ENCODE data around the gene RPAP3.
A peak's percentile ranks its signal among the peaks of the same experiment; 100 is the strongest.

The RPAP3 gene

GRCh38 chr12:47707355-47707754 is 1.5 kb upstream of the RPAP3 start:
- Histone ChIP-seq H3K9ac (ENCODE audit: low read depth, low read length, poor library complexity) (no peak overlapping the region), H3K27ac (replicated peaks; ENCODE audit: low read length) (no peak overlapping the region), H3K14ac (ENCODE audit: low read length) (no peak overlapping the region), H3K4me1 (ENCODE audit: control insufficient read depth in 2 of 2, insufficient read depth in 1 of 2, low read depth in 1 of 2, low read length in 2 of 2) (peaks cover 1 to 2% of the 10 kb centered on the region in 2 donors), H3K23ac (ENCODE audit: low read depth, low read length, poor library complexity) (no peak overlapping the region), H3K4me2 (ENCODE audit: insufficient read depth, low read length, poor library complexity, severe bottlenecking) (no peak overlapping the region), H2BK12ac (ENCODE audit: low read length) (no peak overlapping the region), H3K9me3 (replicated peaks in 1 of 2; ENCODE audit: control insufficient read depth in 2 of 2, insufficient read depth in 1 of 2, low read depth in 1 of 2, low read length in 2 of 2) (no peaks in the 10 kb centered on the region), H2BK5ac (ENCODE audit: low read length) (no peak overlapping the region), H2BK120ac (ENCODE audit: low read depth, low read length) (no peak overlapping the region), H3K79me1 (ENCODE audit: low read depth, low read length) (no peaks in the 10 kb centered on the region), H2BK15ac (ENCODE audit: low read length) (no peak overlapping the region), H4K8ac (ENCODE audit: low read depth, low read length) (no peak overlapping the region), H2AK5ac (ENCODE audit: low read depth, low read length) (no peak overlapping the region), H3K27me3 (ENCODE audit: control insufficient read depth in 3 of 3, insufficient read depth in 3 of 3, low read depth in 1 of 3, low read length in 3 of 3) (no peaks in the 10 kb centered on the region), H3K4me3 (ENCODE audit: low read length in 2 of 2) (no peak overlapping the region), H4K91ac (ENCODE audit: low read depth, low read length, poor library complexity) (no peak overlapping the region), H3K4ac (ENCODE audit: low read length) (no peak overlapping the region), H3K36me3 (replicated peaks in 1 of 2; ENCODE audit: control insufficient read depth in 2 of 2, insufficient read depth in 2 of 2, low read length in 2 of 2) (peaks cover 0 to 18% of the 10 kb centered on the region in 2 donors), H3K18ac (ENCODE audit: low read length) (no peak overlapping the region), H2AFZ (ENCODE audit: low read length) (no peak overlapping the region)
- no peak for DNase-seq (ENCODE audit: low spot score)

GRCh38 chr12:47705229-47705565 is 633 bp downstream of the RPAP3 start:
- peak overlapping the region; percentile 7 for H3K27ac ChIP-seq (replicated peaks; ENCODE audit: low read length)
- H3K4me2 ChIP-seq (ENCODE audit: insufficient read depth, low read length, poor library complexity, severe bottlenecking): peak overlapping the region; percentile 65

GRCh38 chr12:47704719-47705118 is 1.1 kb downstream of the RPAP3 start:
- H4K91ac ChIP-seq (ENCODE audit: low read depth, low read length, poor library complexity): no peak overlapping the region
- no peak overlapping the region for H3K27ac ChIP-seq (replicated peaks; ENCODE audit: low read length)
- H2BK5ac ChIP-seq (ENCODE audit: low read length): no peak overlapping the region
- peak overlapping the region in 1 of 2 donors; percentile 83 for H3K4me3 ChIP-seq (ENCODE audit: low read length in 2 of 2)
- no CpG with 5 or more reads among the region's 9 CpGs for WGBS, 2 donors (ENCODE audit: extremely low coverage in 2 of 2, insufficient read length in 2 of 2, insufficient replicate concordance in 1 of 2)
- no peak overlapping the region for H2BK12ac ChIP-seq (ENCODE audit: low read length)
- no peak overlapping the region for H2BK15ac ChIP-seq (ENCODE audit: low read length)
- H3K9ac ChIP-seq (ENCODE audit: low read depth, low read length, poor library complexity): no peak overlapping the region
- H3K4ac ChIP-seq (ENCODE audit: low read length): no peak overlapping the region
- no peak overlapping the region for H2AFZ ChIP-seq (ENCODE audit: low read length)
- H3K14ac ChIP-seq (ENCODE audit: low read length): no peak overlapping the region
- H3K23ac ChIP-seq (ENCODE audit: low read depth, low read length, poor library complexity): no peak overlapping the region
- no peaks in the 10 kb centered on the region for H3K9me3 ChIP-seq (replicated peaks in 1 of 2; ENCODE audit: control insufficient read depth in 2 of 2, insufficient read depth in 1 of 2, low read depth in 1 of 2, low read length in 2 of 2)
- no peaks in the 10 kb centered on the region for H3K79me1 ChIP-seq (ENCODE audit: low read depth, low read length)
- H3K4me1 ChIP-seq (ENCODE audit: control insufficient read depth in 2 of 2, insufficient read depth in 1 of 2, low read depth in 1 of 2, low read length in 2 of 2): peaks cover 1 to 2% of the 10 kb centered on the region in 2 donors
- no peak overlapping the region for H4K8ac ChIP-seq (ENCODE audit: low read depth, low read length)
- DNase-seq (ENCODE audit: low spot score): no peak
- no peak overlapping the region for H3K18ac ChIP-seq (ENCODE audit: low read length)
- H2AK5ac ChIP-seq (ENCODE audit: low read depth, low read length): no peak overlapping the region
- no peaks in the 10 kb centered on the region for H3K27me3 ChIP-seq (ENCODE audit: control insufficient read depth in 3 of 3, insufficient read depth in 3 of 3, low read depth in 1 of 3, low read length in 3 of 3)
- H3K36me3 ChIP-seq (replicated peaks in 1 of 2; ENCODE audit: control insufficient read depth in 2 of 2, insufficient read depth in 2 of 2, low read length in 2 of 2): peaks cover 6 to 43% of the 10 kb centered on the region in 2 donors
- no peak overlapping the region for H2BK120ac ChIP-seq (ENCODE audit: low read depth, low read length)
- H3K4me2 ChIP-seq (ENCODE audit: insufficient read depth, low read length, poor library complexity, severe bottlenecking): peak overlapping the region; percentile 65

More at GRCh38 chr12:47705229-47705565, 633 bp downstream of the RPAP3 start:
- no peak for DNase-seq (ENCODE audit: low spot score)
- Histone ChIP-seq H2BK12ac (ENCODE audit: low read length) (no peak overlapping the region), H3K23ac (ENCODE audit: low read depth, low read length, poor library complexity) (no peak overlapping the region), H3K27me3 (ENCODE audit: control insufficient read depth in 3 of 3, insufficient read depth in 3 of 3, low read depth in 1 of 3, low read length in 3 of 3) (no peaks in the 10 kb centered on the region), H3K36me3 (replicated peaks in 1 of 2; ENCODE audit: control insufficient read depth in 2 of 2, insufficient read depth in 2 of 2, low read length in 2 of 2) (peaks cover 4 to 38% of the 10 kb centered on the region in 2 donors), H2BK120ac (ENCODE audit: low read depth, low read length) (no peak overlapping the region), H3K9ac (ENCODE audit: low read depth, low read length, poor library complexity) (peak overlapping the region; percentile 97), H3K79me1 (ENCODE audit: low read depth, low read length) (no peaks in the 10 kb centered on the region), H3K4me3 (ENCODE audit: low read length in 2 of 2) (peak overlapping the region; percentile 83 to 98), H2AFZ (ENCODE audit: low read length) (peak overlapping the region; percentile 99), H3K14ac (ENCODE audit: low read length) (no peak overlapping the region), H3K9me3 (replicated peaks in 1 of 2; ENCODE audit: control insufficient read depth in 2 of 2, insufficient read depth in 1 of 2, low read depth in 1 of 2, low read length in 2 of 2) (no peaks in the 10 kb centered on the region), H3K18ac (ENCODE audit: low read length) (peak overlapping the region; percentile 99), H2AK5ac (ENCODE audit: low read depth, low read length) (no peak overlapping the region), H4K91ac (ENCODE audit: low read depth, low read length, poor library complexity) (no peak overlapping the region), H3K4ac (ENCODE audit: low read length) (no peak overlapping the region), H3K4me1 (ENCODE audit: control insufficient read depth in 2 of 2, insufficient read depth in 1 of 2, low read depth in 1 of 2, low read length in 2 of 2) (peaks cover 1 to 2% of the 10 kb centered on the region in 2 donors), H2BK5ac (ENCODE audit: low read length) (no peak overlapping the region), H2BK15ac (ENCODE audit: low read length) (peak overlapping the region; percentile 82), H4K8ac (ENCODE audit: low read depth, low read length) (no peak overlapping the region)
- no CpG with 5 or more reads among the region's 9 CpGs for WGBS, 2 donors (ENCODE audit: extremely low coverage in 2 of 2, insufficient read length in 2 of 2, insufficient replicate concordance in 1 of 2)

GRCh38 chr12:47700263-47700662 is 5.6 kb downstream of the RPAP3 start:
- H3K18ac ChIP-seq (ENCODE audit: low read length): no peak overlapping the region
- DNase-seq (ENCODE audit: low spot score): no peak

More at GRCh38 chr12:47700263-47700662, 5.6 kb downstream of the RPAP3 start:
- Histone ChIP-seq H4K8ac (ENCODE audit: low read depth, low read length) (no peak overlapping the region), H3K36me3 (replicated peaks in 1 of 2; ENCODE audit: control insufficient read depth in 2 of 2, insufficient read depth in 2 of 2, low read length in 2 of 2) (peaks cover 7 to 87% of the 10 kb centered on the region in 2 donors), H3K9ac (ENCODE audit: low read depth, low read length, poor library complexity) (no peak overlapping the region), H2BK120ac (ENCODE audit: low read depth, low read length) (no peak overlapping the region), H2BK15ac (ENCODE audit: low read length) (no peak overlapping the region), H3K4me3 (ENCODE audit: low read length in 2 of 2) (no peak overlapping the region), H2BK5ac (ENCODE audit: low read length) (no peak overlapping the region), H2AK5ac (ENCODE audit: low read depth, low read length) (no peak overlapping the region), H3K4me2 (ENCODE audit: insufficient read depth, low read length, poor library complexity, severe bottlenecking) (no peak overlapping the region), H3K14ac (ENCODE audit: low read length) (no peak overlapping the region), H2BK12ac (ENCODE audit: low read length) (no peak overlapping the region), H3K9me3 (replicated peaks in 1 of 2; ENCODE audit: control insufficient read depth in 2 of 2, insufficient read depth in 1 of 2, low read depth in 1 of 2, low read length in 2 of 2) (no peaks in the 10 kb centered on the region), H3K27me3 (ENCODE audit: control insufficient read depth in 3 of 3, insufficient read depth in 3 of 3, low read depth in 1 of 3, low read length in 3 of 3) (no peaks in the 10 kb centered on the region), H3K4ac (ENCODE audit: low read length) (no peak overlapping the region), H3K4me1 (ENCODE audit: control insufficient read depth in 2 of 2, insufficient read depth in 1 of 2, low read depth in 1 of 2, low read length in 2 of 2) (peaks cover 0 to 2% of the 10 kb centered on the region in 2 donors), H3K79me1 (ENCODE audit: low read depth, low read length) (no peaks in the 10 kb centered on the region), H4K91ac (ENCODE audit: low read depth, low read length, poor library complexity) (no peak overlapping the region), H3K27ac (replicated peaks; ENCODE audit: low read length) (no peak overlapping the region), H2AFZ (ENCODE audit: low read length) (no peak overlapping the region), H3K23ac (ENCODE audit: low read depth, low read length, poor library complexity) (no peak overlapping the region)
- WGBS, 2 donors (ENCODE audit: extremely low coverage in 2 of 2, insufficient read length in 2 of 2, insufficient replicate concordance in 1 of 2): no CpG with 5 or more reads among the region's 2 CpGs
